ENCODE results near the gene WIZ. TPM values are rescaled to one million over a fixed set of nuclear protein-coding genes. Genes with fewer than 3 reads are reported as not detected.

WIZ gene
- total RNA-seq, 2 experiments from 2014 or later, result 18.2 to 21.4 TPM

- ChIA-PET CTCF (interaction anchor here (0.8 to 5.1 kb wide), 7 partner anchors 12 to 125 kb away, joined by 3 to 26 read pairs (median 4); partner anchors contain the start of gene AKAP8L), POLR2A (interaction anchor here (0.6 to 4.1 kb wide), 8 partner anchors 13 to 128 kb away, joined by 3 to 32 read pairs (median 6); partner anchors contain the start of genes AKAP8, AKAP8L and RASAL3)
- H3K36me3 Mint-ChIP-seq, result peaks cover 11% of the 10 kb centered on the region
- H3K27ac Mint-ChIP-seq, result peak overlapping the region; percentile 84
- H3K4me1 Mint-ChIP-seq (ENCODE audit: low read depth), result peaks cover 34% of the 10 kb centered on the region
- H3K9me3 Mint-ChIP-seq, result no peaks in the 10 kb centered on the region
- H3K27me3 Mint-ChIP-seq, result no peaks in the 10 kb centered on the region
- intact Hi-C loops (cut with micrococcal nuclease), result loop anchor here (1.0 to 2.0 kb wide), 3 partner anchors 13 to 35 kb away; partner anchors contain the start of gene WIZ
- peak; percentile 49 for DNase-seq
- peak overlapping the region; percentile 93 for H3K4me3 Mint-ChIP-seq
Observed at GRCh38 chr19:15432018-15432494, 17.7 kb downstream of the WIZ start.

- Mint-ChIP-seq H3K4me3 (peak overlapping the region; percentile 93), H3K36me3 (peaks cover 16% of the 10 kb centered on the region), H3K4me1 (ENCODE audit: low read depth) (peaks cover 35% of the 10 kb centered on the region), H3K9me3 (no peaks in the 10 kb centered on the region), H3K27ac (peak overlapping the region; percentile 84), H3K27me3 (no peaks in the 10 kb centered on the region)
- DNase-seq, result no peak
- ChIA-PET POLR2A (interaction anchor here (1.3 to 4.1 kb wide), 2 partner anchors 12 to 52 kb away, joined by 5 to 32 read pairs; partner anchors contain the start of genes AKAP8 and AKAP8L), CTCF (interaction anchor here (4.0 to 5.1 kb wide), 2 partner anchors 12 to 124 kb away, joined by 24 to 26 read pairs; partner anchors contain the start of gene AKAP8L)
- intact Hi-C loops (cut with micrococcal nuclease), result loop anchor here (1.0 to 2.0 kb wide), 3 partner anchors 12 to 35 kb away; partner anchors contain the start of gene WIZ
Observed at GRCh38 chr19:15431396-15432017, 18.2 kb downstream of the WIZ start.

GRCh38 chr19:15430526-15431120, 19.1 kb downstream of the WIZ start:
- Mint-ChIP-seq H3K36me3 (peaks cover 23% of the 10 kb centered on the region), H3K4me1 (ENCODE audit: low read depth) (peaks cover 35% of the 10 kb centered on the region), H3K27ac (peak overlapping the region; percentile 29), H3K4me3 (peak overlapping the region; percentile 93), H3K27me3 (no peaks in the 10 kb centered on the region), H3K9me3 (no peaks in the 10 kb centered on the region)
- DNase-seq, result no peak
- CTCF ChIA-PET, result interaction anchor here (0.7 to 5.1 kb wide), 3 partner anchors 11 to 124 kb away, joined by 3 to 26 read pairs (median 24); partner anchors contain the start of gene AKAP8L
- POLR2A ChIA-PET, result interaction anchor here (1.2 to 1.3 kb wide), 2 partner anchors 12 to 51 kb away, joined by 3 to 5 read pairs; partner anchors contain the start of genes AKAP8 and AKAP8L
- intact Hi-C loops (cut with micrococcal nuclease), result no loop called here

GRCh38 chr19:15429825-15430467, 19.8 kb downstream of the WIZ start:
- H3K36me3 Mint-ChIP-seq, result peaks cover 25% of the 10 kb centered on the region
- POLR2A ChIA-PET, result interaction anchor here (1.2 to 1.3 kb wide), 2 partner anchors 11 to 50 kb away, joined by 3 to 5 read pairs; partner anchors contain the start of genes AKAP8 and AKAP8L
- no peak overlapping the region for H3K4me3 Mint-ChIP-seq
- CTCF ChIA-PET, result interaction anchor here (0.7 to 5.1 kb wide), 3 partner anchors 10 to 125 kb away, joined by 3 to 26 read pairs (median 24); partner anchors contain the start of gene AKAP8L
- intact Hi-C loops (cut with micrococcal nuclease), result no loop called here
- no peak for DNase-seq
- H3K27ac Mint-ChIP-seq, result no peak overlapping the region
- H3K27me3 Mint-ChIP-seq, result no peaks in the 10 kb centered on the region
- H3K9me3 Mint-ChIP-seq, result no peaks in the 10 kb centered on the region
- H3K4me1 Mint-ChIP-seq (ENCODE audit: low read depth), result peaks cover 35% of the 10 kb centered on the region

- POLR2A ChIA-PET, result no interaction called here
- Mint-ChIP-seq H3K9me3 (no peaks in the 10 kb centered on the region), H3K36me3 (peaks cover 27% of the 10 kb centered on the region), H3K27ac (no peak overlapping the region), H3K4me1 (ENCODE audit: low read depth) (peaks cover 35% of the 10 kb centered on the region), H3K27me3 (no peaks in the 10 kb centered on the region), H3K4me3 (no peak overlapping the region)
- CTCF ChIA-PET, result interaction anchor here (4.0 kb wide), 1 partner anchor 10 kb away, joined by 24 read pairs; the partner anchor contains the start of gene AKAP8L
- DNase-seq, result no peak
- intact Hi-C loops (cut with micrococcal nuclease), result no loop called here
Observed at GRCh38 chr19:15428956-15429824, 20.6 kb downstream of the WIZ start.

- intact Hi-C loops (cut with micrococcal nuclease), result no loop called here
- no peak overlapping the region for H3K27ac Mint-ChIP-seq
- no peak overlapping the region for H3K4me3 Mint-ChIP-seq
- DNase-seq, result no peak
- CTCF ChIA-PET, result interaction anchor here (4.0 kb wide), 1 partner anchor 8 kb away, joined by 24 read pairs; the partner anchor contains the start of gene AKAP8L
- H3K9me3 Mint-ChIP-seq, result peaks cover 4% of the 10 kb centered on the region
- POLR2A ChIA-PET, result no interaction called here
- H3K4me1 Mint-ChIP-seq (ENCODE audit: low read depth), result peaks cover 29% of the 10 kb centered on the region
- peaks cover 35% of the 10 kb centered on the region for H3K36me3 Mint-ChIP-seq
- no peaks in the 10 kb centered on the region for H3K27me3 Mint-ChIP-seq
Observed at GRCh38 chr19:15427991-15428471, 21.7 kb downstream of the WIZ start.

GRCh38 chr19:15427350-15427700, 22.4 kb downstream of the WIZ start:
- peaks cover 43% of the 10 kb centered on the region for H3K36me3 Mint-ChIP-seq
- POLR2A ChIA-PET, result no interaction called here
- no peaks in the 10 kb centered on the region for H3K27me3 Mint-ChIP-seq
- intact Hi-C loops (cut with micrococcal nuclease), result no loop called here
- H3K9me3 Mint-ChIP-seq, result peaks cover 4% of the 10 kb centered on the region
- no peak overlapping the region for H3K27ac Mint-ChIP-seq
- peaks cover 27% of the 10 kb centered on the region for H3K4me1 Mint-ChIP-seq (ENCODE audit: low read depth)
- H3K4me3 Mint-ChIP-seq, result no peak overlapping the region
- no peak for DNase-seq
- CTCF ChIA-PET, result no interaction called here

GRCh38 chr19:15426485-15427349, 23.0 kb downstream of the WIZ start:
- Mint-ChIP-seq H3K4me3 (no peak overlapping the region), H3K4me1 (ENCODE audit: low read depth) (peaks cover 25% of the 10 kb centered on the region), H3K36me3 (peaks cover 42% of the 10 kb centered on the region), H3K27ac (no peak overlapping the region), H3K27me3 (no peaks in the 10 kb centered on the region), H3K9me3 (peaks cover 4% of the 10 kb centered on the region)
- CTCF ChIA-PET, result no interaction called here
- no peak for DNase-seq
- POLR2A ChIA-PET, result no interaction called here
- intact Hi-C loops (cut with micrococcal nuclease), result no loop called here

GRCh38 chr19:15425321-15425950, 24.3 kb downstream of the WIZ start:
- H3K4me3 Mint-ChIP-seq, result no peak overlapping the region
- intact Hi-C loops (cut with micrococcal nuclease), result no loop called here
- no peaks in the 10 kb centered on the region for H3K27me3 Mint-ChIP-seq
- H3K9me3 Mint-ChIP-seq, result peaks cover 4% of the 10 kb centered on the region
- POLR2A ChIA-PET, result interaction anchor here (1.1 kb wide), 1 partner anchor 46 kb away, joined by 4 read pairs; the partner anchor contains the start of gene AKAP8
- H3K27ac Mint-ChIP-seq, result no peak overlapping the region
- peaks cover 40% of the 10 kb centered on the region for H3K36me3 Mint-ChIP-seq
- H3K4me1 Mint-ChIP-seq (ENCODE audit: low read depth), result peaks cover 12% of the 10 kb centered on the region
- CTCF ChIA-PET, result no interaction called here
- DNase-seq, result no peak

- ChIA-PET POLR2A (interaction anchor here (0.7 to 1.1 kb wide), 2 partner anchors 46 to 131 kb away, joined by 4 to 5 read pairs; partner anchors contain the start of gene AKAP8), CTCF (no interaction called here)
- peaks cover 11% of the 10 kb centered on the region for H3K4me1 Mint-ChIP-seq (ENCODE audit: low read depth)
- peaks cover 40% of the 10 kb centered on the region for H3K36me3 Mint-ChIP-seq
- no peak overlapping the region for H3K4me3 Mint-ChIP-seq
- no peaks in the 10 kb centered on the region for H3K27me3 Mint-ChIP-seq
- no peak overlapping the region for H3K27ac Mint-ChIP-seq
- no peak for DNase-seq
- H3K9me3 Mint-ChIP-seq, result peaks cover 4% of the 10 kb centered on the region
- intact Hi-C loops (cut with micrococcal nuclease), result no loop called here
Observed at GRCh38 chr19:15424692-15425272, 25.0 kb downstream of the WIZ start.
